Measurements from ENCODE around the gene GPX5.

The GPX5 gene

GRCh38 chr6:28555136-28555535 lies 29.5 kb downstream of the GPX5 start:
- H3K4me3 ChIP-seq (ENCODE audit: low read depth, low read length): no peak overlapping the region
- no peak for DNase-seq (ENCODE audit: low read depth)
- no peak for TF ChIP-seq CTCF (IDR thresholded peaks at IDR 0.05; ENCODE audit: control insufficient read depth, extremely low read depth, insufficient read depth)

- H3K4me3 ChIP-seq (ENCODE audit: low read depth, low read length): no peak overlapping the region
- no peak for DNase-seq (ENCODE audit: low read depth)
- TF ChIP-seq CTCF (IDR thresholded peaks at IDR 0.05; ENCODE audit: control insufficient read depth, extremely low read depth, insufficient read depth): no peak
Observed at GRCh38 chr6:28558629-28559028, 32.9 kb downstream of the GPX5 start.

- no peak overlapping the region for H3K4me3 ChIP-seq (ENCODE audit: low read depth, low read length)
- no peak for TF ChIP-seq CTCF (IDR thresholded peaks at IDR 0.05; ENCODE audit: control insufficient read depth, extremely low read depth, insufficient read depth)
- no peak for DNase-seq (ENCODE audit: low read depth)
Observed at GRCh38 chr6:28563430-28564095, 37.9 kb downstream of the GPX5 start.

DNA sequence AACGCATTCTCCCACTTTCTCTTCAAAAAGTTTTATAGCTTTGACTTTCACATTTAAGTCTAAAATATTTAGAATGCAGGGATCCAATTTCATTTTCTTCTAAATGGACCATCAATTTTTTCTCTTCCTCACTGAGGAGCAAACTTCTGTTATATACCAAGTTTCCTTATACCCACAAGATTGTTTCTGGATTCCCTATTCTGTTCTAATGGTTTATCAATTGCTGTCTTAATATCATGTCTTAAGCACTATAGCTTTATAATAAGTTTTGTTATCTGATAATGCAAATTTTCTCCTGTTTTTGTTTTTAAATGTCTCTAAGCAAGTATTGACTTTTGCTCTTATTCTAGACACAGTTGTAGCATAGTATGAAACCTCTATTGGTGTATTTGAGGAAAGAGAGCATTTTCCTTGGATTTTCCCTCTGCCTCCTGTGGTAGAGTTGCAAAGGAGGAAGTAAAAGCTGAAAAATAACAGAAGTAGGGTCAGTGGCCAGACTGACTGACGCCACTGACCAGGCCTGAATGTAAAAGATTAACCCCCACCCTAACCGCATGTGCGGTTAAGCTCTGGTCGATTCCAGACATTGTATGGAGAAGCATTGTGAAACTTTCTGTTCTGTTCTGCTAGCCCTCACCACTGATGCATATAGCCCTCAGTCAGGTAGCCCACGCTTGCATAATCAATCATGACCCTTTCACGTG lies 40.3 kb downstream of the GPX5 start:
- no peak for TF ChIP-seq CTCF (IDR thresholded peaks at IDR 0.05; ENCODE audit: control insufficient read depth, extremely low read depth, insufficient read depth)
- H3K4me3 ChIP-seq (ENCODE audit: low read depth, low read length): no peak overlapping the region
- no peak for DNase-seq (ENCODE audit: low read depth)

DNA sequence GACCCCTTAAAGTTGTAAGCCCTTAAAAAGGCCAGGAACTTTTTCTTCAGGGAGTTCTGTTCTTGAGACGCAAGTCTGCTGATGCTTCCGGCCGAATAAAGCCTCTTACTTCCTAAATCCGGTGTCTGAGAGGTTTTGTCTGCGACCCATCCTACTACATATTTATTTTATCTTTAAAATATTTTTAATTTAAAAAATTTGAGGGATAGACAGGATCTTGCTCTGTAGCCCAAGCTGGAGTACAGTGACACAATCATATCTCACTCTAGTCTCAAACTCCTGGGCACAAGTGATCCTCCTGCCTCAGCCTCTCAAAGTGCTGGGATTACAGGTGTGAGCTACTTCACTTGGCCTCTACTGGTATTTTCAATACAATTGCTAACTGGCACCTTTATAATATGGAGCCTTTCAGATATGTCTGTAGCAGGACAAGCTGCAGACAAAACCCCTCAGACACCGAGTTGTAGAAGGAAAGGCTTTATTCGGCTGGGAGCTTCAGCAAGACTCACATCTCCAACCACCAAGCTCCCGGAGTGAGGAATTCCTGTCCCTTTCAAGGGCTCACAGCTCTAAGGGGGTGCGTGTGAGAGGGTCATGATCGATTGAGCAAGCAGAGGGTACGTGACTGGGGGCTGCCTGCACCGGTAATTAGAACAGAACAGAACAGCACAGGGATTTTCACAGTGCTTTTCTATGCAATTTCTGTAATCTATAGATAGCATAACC lies 41.0 kb downstream of the GPX5 start:
- DNase-seq (ENCODE audit: low read depth): no peak
- TF ChIP-seq CTCF (IDR thresholded peaks at IDR 0.05; ENCODE audit: control insufficient read depth, extremely low read depth, insufficient read depth): no peak
- no peak overlapping the region for H3K4me3 ChIP-seq (ENCODE audit: low read depth, low read length)

DNA sequence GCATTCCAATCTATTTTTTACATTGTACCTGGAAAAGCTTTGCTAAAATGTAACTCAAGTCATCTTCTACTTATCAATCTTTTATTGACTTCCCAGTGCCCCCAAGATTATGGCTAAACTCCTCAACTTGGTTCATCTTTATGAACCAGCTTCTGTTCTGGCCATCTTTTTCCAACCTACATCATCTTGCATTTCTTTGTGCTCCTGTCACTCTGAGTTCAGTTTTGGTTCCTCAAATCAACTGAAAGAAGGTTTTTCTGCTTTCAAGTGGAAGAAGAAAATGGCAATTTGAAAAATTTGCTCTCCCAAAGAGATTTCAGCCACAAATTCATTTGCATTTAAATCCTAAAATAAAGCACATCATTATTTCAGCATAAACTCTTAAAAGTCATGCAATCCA lies 41.8 kb downstream of the GPX5 start:
- no peak for TF ChIP-seq CTCF (IDR thresholded peaks at IDR 0.05; ENCODE audit: control insufficient read depth, extremely low read depth, insufficient read depth)
- H3K4me3 ChIP-seq (ENCODE audit: low read depth, low read length): no peak overlapping the region
- DNase-seq (ENCODE audit: low read depth): no peak
